Heart right ventricle (tissue), 16 donors: ENCODE measurements around the gene SH3TC1. TPM values are rescaled to one million over a fixed set of nuclear protein-coding genes. Genes with fewer than 3 reads are reported as not detected.

Source experiments
- ATAC-seq, 8 donors: fragments of 200-7000 bp; cut with Tn5 transposase; one replicate each; pipeline ENCODE4 v1.9.1; 2020; ENCODE audit warnings: mild to moderate bottlenecking in 8 of 8, moderate library complexity in 8 of 8, moderate number of reproducible peaks in 1 of 8
- DNase-seq, 2 donors: peaks; one replicate each; pipeline ENCODE4 v3.0.0-alpha.2; 2020
- H3K27ac ChIP-seq, 10 donors: fragments of 200-600 bp; sonication (generic) in 2 of 10; one replicate each; pipeline versions ENCODE4 v1.5.0 to v1.8.0; 2020 to 2022; ENCODE audit warnings: mild to moderate bottlenecking in 3 of 10
- H3K27me3 ChIP-seq, 7 donors: fragments of 200-600 bp; one replicate each; pipeline ENCODE4 v1.8.0; 2021 to 2022; ENCODE audit warnings: mild to moderate bottlenecking in 2 of 7
- H3K36me3 ChIP-seq, 9 donors: fragments of 200-600 bp; sonication (generic) in 1 of 9; one replicate each; pipeline versions ENCODE4 v1.5.0 to v1.8.0; 2020 to 2022; ENCODE audit warnings: mild to moderate bottlenecking in 2 of 9
- H3K4me1 ChIP-seq, 9 donors: fragments of 200-600 bp; sonication (generic) in 1 of 9; one replicate each; pipeline versions ENCODE4 v1.5.0 to v1.8.0; 2020 to 2022; ENCODE audit warnings: mild to moderate bottlenecking in 4 of 9
- H3K4me3 ChIP-seq, 10 donors: fragments of 200-600 bp; sonication (generic) in 2 of 10; one replicate each; pipeline versions ENCODE4 v1.5.0 to v1.8.0; 2020 to 2022; ENCODE audit warnings: mild to moderate bottlenecking in 7 of 10, moderate library complexity in 2 of 10
- H3K9me3 ChIP-seq, 11 donors: fragments of 200-600 bp in 10 of 11; sonication (generic) in 2 of 11; one replicate each; pipeline versions ENCODE4 v1.5.0 to v1.8.0; 2013 to 2022; ENCODE audit warnings: mild to moderate bottlenecking in 2 of 11, control low read depth in 1 of 11, moderate library complexity in 1 of 11
- WGBS, 2 donors: extraction: QIAGEN DNeasy Blood & Tissue Kit; methylation state at CpG; one replicate each; pipeline ENCODE4 v1.1.7; 2013; ENCODE audit warnings: inconsistent platforms in 1 of 2; 5-methylcytosine and 5-hydroxymethylcytosine counted together
- intact Hi-C, 10 donors: fragments of 100-400 bp; cut with DNase I; formaldehyde crosslinking; loops; one replicate each; pipeline versions ENCODE4 v1.11.1 to v1.14.2; 2022
- polyA plus RNA-seq, 2 donors: library from polyadenylated mRNA; stranded (reverse); fragments of 200-250 nt; gene quantifications; one replicate each; pipeline ENCODE4 v1.2.3, GENCODE V29; 2013
- total RNA-seq, 10 donors: library from RNA; stranded (reverse); fragmentation: NEBNext Ultra II Directional in 3 of 10; extraction: Animal tissue kit (Norgen Biotek cat#: 25700) in 3 of 10; gene quantifications; one replicate each; pipeline versions ENCODE4 v1.2.1 to v1.2.4, GENCODE V29; 2021 to 2023
- TF ChIP-seq, protein P1 (sequence below), 9 donors: fragments of 200-600 bp; sonication (generic) in 2 of 9; IDR thresholded peaks; one replicate each; pipeline versions ENCODE4 v1.5.0 to v1.8.0; 2021 to 2022; ENCODE audit warnings: antibody characterized with exemption in 9 of 9, mild to moderate bottlenecking in 5 of 9, moderate library complexity in 1 of 9
- donor health status: Arrhythmogenic right ventricular cardiomyopathy.
- donor health status: ischemic (EF 13 %, LVEDD 7.1; RV severe dilation, severe dysfunction).
- donor health status: healthy with polysubstance abuse.
- donor health status: DM: no; HTN: yes; CAD: no.
- donor health status: DM: no; HTN: no; CAD: no.
- donor health status: ischemic (EF 25% LVEDD 6.9; RV normal size, moderate dysfunction).
- donor health status: ischemic (EF 25% LVEDD 5.7; RV mildly dilated, moderate dysfunction).
- donor health status: healthy.
- donor health status: DM: yes; HTN: yes; CAD: no.
- donor health status: Ischemic cardiomyopathy.
- donor health status: ischemic (EF 35%, LVEDD 5.7; RV mildly dilated, moderate dysfunction).
- donor health status: nonischemic (EF 11% LVEDD 7.7; RV severe dilation, severe dysfunction).
- donor health status: DM: yes; HTN: yes; CAD: no.
- donor health status: PGD.
- donor health status: ischemic (EF 29% LVEDD 5.4; RV normal size, mild dysfunction).
- donor health status: nonischemic (EF 23%, LVEDD 6.1; RV moderate dilation, normal function).

Gene SH3TC1
- total and polyA plus RNA-seq, 12 donors: 7.4 to 22.8 (median 11.2) TPM

DNA sequence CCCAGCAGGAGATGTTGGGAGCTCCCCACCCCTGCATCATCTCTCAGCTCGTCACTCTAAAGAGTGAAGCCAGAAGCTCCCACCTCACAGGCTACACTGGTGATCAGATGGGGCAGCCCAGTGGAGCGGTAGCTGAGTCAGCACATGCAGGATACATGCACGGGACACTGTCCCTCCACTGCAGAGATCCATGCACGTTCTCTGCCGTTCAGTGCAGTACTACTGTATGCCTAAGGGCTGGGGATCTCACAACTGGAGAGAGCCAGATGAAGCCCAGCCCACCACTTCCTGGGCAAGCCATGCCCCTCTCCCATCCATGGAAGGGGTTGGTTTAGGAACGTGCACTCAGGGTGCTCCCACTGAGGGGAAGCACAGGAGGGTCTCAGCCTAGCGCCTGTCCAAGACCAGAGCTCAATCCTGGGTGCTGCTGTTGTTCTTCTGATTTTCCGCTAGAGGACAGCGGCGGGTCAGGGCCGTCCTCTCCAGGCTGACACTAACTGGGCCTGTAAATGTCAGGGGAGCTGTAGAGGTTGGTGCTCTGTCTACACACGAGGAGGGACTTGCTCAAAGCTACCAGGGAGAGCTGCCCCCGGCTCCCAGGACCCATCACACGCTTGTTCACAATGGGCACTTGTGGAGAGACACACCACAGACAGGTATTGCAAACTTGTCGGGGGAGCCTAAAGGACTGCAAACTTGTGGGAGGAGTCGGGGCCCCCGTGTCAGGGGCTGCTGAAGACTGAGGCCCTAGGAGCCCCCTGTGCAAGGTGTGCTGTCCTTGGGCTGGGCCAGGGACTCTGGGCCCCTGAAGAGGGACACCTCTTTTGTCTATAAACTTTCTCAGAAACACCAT is 22.3 kb upstream of the SH3TC1 start:
- Histone ChIP-seq H3K9me3 (no peaks in the 10 kb centered on the region), H3K27ac (peak overlapping the region in 1 of 10 donors; percentile 12), H3K27me3 (peaks cover 0 to 11% (median 0%) of the 10 kb centered on the region in 7 donors), H3K36me3 (no peaks in the 10 kb centered on the region), H3K4me1 (peaks cover 5 to 35% (median 24%) of the 10 kb centered on the region in 9 donors), H3K4me3 (no peak overlapping the region)
- WGBS, 2 donors: 33 to 36% methylated on average over 17 of the region's 17 CpGs
- ATAC-seq: peak; percentile 71 to 88 (median 80)
- TF ChIP-seq, protein P1, sequence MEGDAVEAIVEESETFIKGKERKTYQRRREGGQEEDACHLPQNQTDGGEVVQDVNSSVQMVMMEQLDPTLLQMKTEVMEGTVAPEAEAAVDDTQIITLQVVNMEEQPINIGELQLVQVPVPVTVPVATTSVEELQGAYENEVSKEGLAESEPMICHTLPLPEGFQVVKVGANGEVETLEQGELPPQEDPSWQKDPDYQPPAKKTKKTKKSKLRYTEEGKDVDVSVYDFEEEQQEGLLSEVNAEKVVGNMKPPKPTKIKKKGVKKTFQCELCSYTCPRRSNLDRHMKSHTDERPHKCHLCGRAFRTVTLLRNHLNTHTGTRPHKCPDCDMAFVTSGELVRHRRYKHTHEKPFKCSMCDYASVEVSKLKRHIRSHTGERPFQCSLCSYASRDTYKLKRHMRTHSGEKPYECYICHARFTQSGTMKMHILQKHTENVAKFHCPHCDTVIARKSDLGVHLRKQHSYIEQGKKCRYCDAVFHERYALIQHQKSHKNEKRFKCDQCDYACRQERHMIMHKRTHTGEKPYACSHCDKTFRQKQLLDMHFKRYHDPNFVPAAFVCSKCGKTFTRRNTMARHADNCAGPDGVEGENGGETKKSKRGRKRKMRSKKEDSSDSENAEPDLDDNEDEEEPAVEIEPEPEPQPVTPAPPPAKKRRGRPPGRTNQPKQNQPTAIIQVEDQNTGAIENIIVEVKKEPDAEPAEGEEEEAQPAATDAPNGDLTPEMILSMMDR (IDR thresholded peaks at IDR 0.05): peak; percentile 75 to 91 (median 84)
- DNase-seq: peak in 1 of 2 donors; percentile 51
- intact Hi-C loops: loop anchor here in 8 of 10 donors (5.0 to 10.0 kb wide), 6 partner anchors 58 to 231 kb away; no protein-coding TSS in a partner anchor

DNA sequence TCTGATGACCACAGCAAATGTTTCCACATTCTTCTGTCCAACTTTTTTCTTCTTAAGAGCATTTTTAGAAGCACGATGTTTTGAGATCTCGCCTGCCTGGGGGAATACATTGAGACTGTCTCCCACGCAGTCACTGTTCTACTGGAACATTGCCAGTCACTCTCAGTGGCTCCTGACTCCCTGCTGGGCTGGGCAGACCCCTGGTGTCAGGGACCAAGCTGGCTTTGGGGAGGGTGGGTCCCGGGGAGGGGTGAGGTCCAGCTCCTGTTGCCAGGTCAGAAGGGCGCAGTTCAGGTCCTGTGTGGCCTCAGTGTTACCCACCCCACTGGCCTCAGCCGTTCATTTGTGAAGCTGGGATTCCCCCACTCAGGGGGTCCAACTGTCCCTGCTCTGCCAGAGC is 21.5 kb upstream of the SH3TC1 start:
- no peaks in the 10 kb centered on the region for H3K9me3 ChIP-seq
- H3K27me3 ChIP-seq: peaks cover 0 to 5% (median 0%) of the 10 kb centered on the region in 7 donors
- H3K4me3 ChIP-seq: no peak overlapping the region
- ATAC-seq: no peak
- peaks cover 11 to 42% (median 31%) of the 10 kb centered on the region in 9 donors for H3K4me1 ChIP-seq
- H3K36me3 ChIP-seq: no peaks in the 10 kb centered on the region
- 59 to 64% methylated on average over 6 of the region's 6 CpGs for WGBS, 2 donors
- no peak for DNase-seq
- H3K27ac ChIP-seq: no peak overlapping the region
- TF ChIP-seq, protein P1 (IDR thresholded peaks at IDR 0.05): no peak
- intact Hi-C loops: loop anchor here in 8 of 10 donors (5.0 to 10.0 kb wide), 6 partner anchors 57 to 230 kb away; no protein-coding TSS in a partner anchor

DNA sequence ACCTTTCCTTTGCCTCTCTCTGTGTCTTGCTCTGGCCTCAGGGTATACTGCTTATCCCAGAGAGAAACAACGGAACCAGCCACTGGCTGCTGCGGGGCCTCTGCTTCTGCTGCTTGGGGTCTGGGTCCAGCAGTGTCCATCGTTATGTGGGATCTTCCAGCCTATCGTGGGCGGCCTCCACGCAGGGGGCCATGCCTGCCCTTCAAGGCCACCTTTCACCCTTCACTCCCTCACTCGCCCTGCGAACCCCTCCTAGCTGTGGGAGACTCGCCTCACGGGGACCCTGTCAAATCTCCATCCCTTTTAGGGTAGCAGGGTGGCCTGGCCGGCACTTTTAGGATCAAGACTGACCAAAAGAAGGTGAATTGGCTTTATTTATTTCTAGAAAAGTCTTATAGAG is 21.1 kb upstream of the SH3TC1 start:
- Histone ChIP-seq H3K27ac (no peak overlapping the region), H3K4me3 (no peak overlapping the region), H3K36me3 (no peaks in the 10 kb centered on the region), H3K4me1 (peaks cover 15 to 47% (median 35%) of the 10 kb centered on the region in 9 donors), H3K9me3 (no peaks in the 10 kb centered on the region), H3K27me3 (peaks cover 0 to 4% (median 0%) of the 10 kb centered on the region in 7 donors)
- TF ChIP-seq, protein P1 (IDR thresholded peaks at IDR 0.05): no peak
- 92% methylated on average over 11 of the region's 11 CpGs for WGBS, 2 donors
- intact Hi-C loops: loop anchor here in 8 of 10 donors (5.0 to 10.0 kb wide), 6 partner anchors 57 to 229 kb away; no protein-coding TSS in a partner anchor
- DNase-seq (no peak), ATAC-seq (no peak)

DNA sequence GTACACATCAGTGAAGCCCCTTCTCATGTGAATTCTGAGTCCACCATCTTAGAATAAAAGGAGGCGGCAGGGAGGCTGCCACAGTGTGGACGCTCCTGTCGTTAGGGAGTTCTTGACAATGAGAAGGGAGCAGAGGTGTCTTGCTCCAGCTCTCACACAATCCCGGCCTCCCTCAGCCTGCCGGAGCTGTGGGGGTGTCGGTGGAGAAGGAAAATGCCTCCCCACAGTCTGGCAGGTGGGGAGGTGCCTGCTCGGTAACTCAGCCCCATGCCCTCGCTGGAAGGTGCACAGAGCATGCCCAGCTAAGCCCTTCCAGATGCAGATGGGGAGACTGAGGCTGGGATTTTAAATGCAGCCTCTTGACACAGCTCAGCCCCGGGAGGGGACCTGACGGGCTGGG is 20.0 kb upstream of the SH3TC1 start:
- no peaks in the 10 kb centered on the region for H3K36me3 ChIP-seq
- 92 to 93% methylated on average over 10 of the region's 10 CpGs for WGBS, 2 donors
- no peak for ATAC-seq
- DNase-seq: no peak
- intact Hi-C loops: loop anchor here in 8 of 10 donors (5.0 to 10.0 kb wide), 6 partner anchors 56 to 228 kb away; no protein-coding TSS in a partner anchor
- H3K27me3 ChIP-seq: no peaks in the 10 kb centered on the region
- H3K4me3 ChIP-seq: no peak overlapping the region
- peaks cover 18 to 58% (median 47%) of the 10 kb centered on the region in 9 donors for H3K4me1 ChIP-seq
- no peak overlapping the region for H3K27ac ChIP-seq
- no peaks in the 10 kb centered on the region for H3K9me3 ChIP-seq
- TF ChIP-seq, protein P1 (IDR thresholded peaks at IDR 0.05): no peak
